HUES6 (cell line): ENCODE results near the gene ANO4.

Experiments
- H3K27ac ChIP-seq: 2 replicates; pipeline ENCODE4 v1.7.0; 2013; ENCODE audit warnings: low read depth, mild to moderate bottlenecking, low read length, inconsistent platforms
- H3K27me3 ChIP-seq: 2 replicates; pipeline ENCODE4 v1.6.1; 2013; ENCODE audit warnings: low read length; ENCODE audit not compliant: control insufficient read depth, insufficient read depth
- H3K36me3 ChIP-seq: 2 replicates; pipeline ENCODE4 v1.6.1; 2013; ENCODE audit warnings: low read length; ENCODE audit not compliant: control insufficient read depth, insufficient read depth
- H3K4me1 ChIP-seq: 2 replicates; pipeline ENCODE4 v1.6.1; 2013; ENCODE audit warnings: low read length; ENCODE audit not compliant: control insufficient read depth, insufficient read depth
- H3K4me3 ChIP-seq: 2 replicates; pipeline ENCODE4 v1.5.1; 2013; ENCODE audit warnings: low read depth, low read length
- H3K9ac ChIP-seq: one replicate; pipeline ENCODE4 v1.6.1; 2013; ENCODE audit warnings: mild to moderate bottlenecking, low read length
- H3K9me3 ChIP-seq: 2 replicates; pipeline ENCODE4 v1.6.1; 2013; ENCODE audit warnings: low read depth, low read length; ENCODE audit not compliant: control insufficient read depth, insufficient read depth

Gene ANO4

DNA sequence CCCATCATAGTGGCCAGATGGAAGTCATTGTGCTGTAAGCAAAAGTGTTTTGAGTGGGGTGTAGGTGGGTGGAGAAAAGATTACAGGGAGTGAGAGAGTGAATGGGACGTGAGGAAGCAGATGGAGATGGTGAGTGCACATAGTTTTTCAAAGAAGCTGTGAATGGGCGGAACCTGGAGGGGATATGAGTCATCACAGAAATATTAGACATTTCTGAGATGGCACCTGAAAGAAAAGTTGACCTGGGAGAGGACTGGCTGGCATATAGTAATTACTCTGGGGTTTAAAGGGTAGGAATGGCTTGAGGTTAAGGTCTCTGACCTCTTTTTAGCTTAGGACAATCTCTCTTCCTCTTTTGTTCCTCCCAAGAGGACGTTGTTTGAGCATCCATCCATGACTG, 50.5 kb downstream of the ANO4 start:
- Histone ChIP-seq H3K27ac (no peak overlapping the region), H3K9me3 (no peaks in the 10 kb centered on the region), H3K9ac (no peak overlapping the region), H3K4me3 (no peak overlapping the region), H3K27me3 (no peaks in the 10 kb centered on the region), H3K36me3 (no peaks in the 10 kb centered on the region), H3K4me1 (no peaks in the 10 kb centered on the region)

- Histone ChIP-seq H3K4me1 (no peaks in the 10 kb centered on the region), H3K27ac (no peak overlapping the region), H3K27me3 (no peaks in the 10 kb centered on the region), H3K9me3 (no peaks in the 10 kb centered on the region), H3K4me3 (no peak overlapping the region), H3K36me3 (no peaks in the 10 kb centered on the region), H3K9ac (no peak overlapping the region)
Observed at GRCh38 chr12:100851637-100852036, 57.1 kb downstream of the ANO4 start.

DNA sequence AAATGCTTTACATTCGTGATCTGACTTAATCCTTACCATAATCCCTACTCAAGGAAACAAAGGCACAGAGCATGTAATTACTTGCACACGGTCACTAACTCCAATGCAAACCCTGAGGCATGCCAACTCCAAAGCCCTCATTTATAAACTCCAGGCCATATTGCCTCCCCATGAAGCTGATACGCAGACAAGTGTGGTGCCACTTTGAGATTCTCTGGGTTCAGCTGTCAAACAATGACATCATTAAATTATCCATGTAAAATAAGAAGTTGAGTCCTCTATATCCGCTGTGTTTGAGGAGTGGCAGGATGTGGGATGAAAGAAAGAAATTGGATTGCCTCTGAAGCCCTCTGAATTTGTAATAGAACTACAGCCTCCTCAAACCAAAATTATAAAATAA, 62.8 kb downstream of the ANO4 start:
- H3K9ac ChIP-seq = no peak overlapping the region
- H3K36me3 ChIP-seq = no peaks in the 10 kb centered on the region
- H3K27ac ChIP-seq = no peak overlapping the region
- no peak overlapping the region for H3K4me3 ChIP-seq
- H3K27me3 ChIP-seq = no peaks in the 10 kb centered on the region
- H3K9me3 ChIP-seq = no peaks in the 10 kb centered on the region
- H3K4me1 ChIP-seq = no peaks in the 10 kb centered on the region

GRCh38 chr12:100857971-100858370, 63.4 kb downstream of the ANO4 start:
- Histone ChIP-seq H3K36me3 (no peaks in the 10 kb centered on the region), H3K4me3 (no peak overlapping the region), H3K4me1 (no peaks in the 10 kb centered on the region), H3K27me3 (no peaks in the 10 kb centered on the region), H3K27ac (no peak overlapping the region), H3K9ac (no peak overlapping the region), H3K9me3 (no peaks in the 10 kb centered on the region)

DNA sequence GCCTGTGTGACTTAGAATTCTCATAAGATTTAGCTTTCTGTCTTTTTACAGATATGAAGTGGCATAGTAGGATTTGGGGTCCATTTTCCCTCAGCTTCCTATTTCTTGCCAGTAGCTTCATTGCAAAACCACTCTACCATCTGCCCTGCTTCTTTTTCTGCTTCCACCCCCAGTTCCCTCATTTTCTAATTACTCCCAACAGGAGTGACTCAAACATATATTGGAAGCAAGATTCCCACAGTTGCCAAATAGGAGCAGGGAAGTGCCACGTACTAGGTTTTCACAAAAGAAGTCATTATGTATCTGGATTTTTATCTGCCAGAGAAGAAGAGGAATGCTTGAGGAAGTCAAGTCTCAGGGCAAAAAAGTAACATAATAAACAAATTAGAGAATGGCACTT, 64.1 kb downstream of the ANO4 start:
- Histone ChIP-seq H3K4me1 (no peaks in the 10 kb centered on the region), H3K27ac (no peak overlapping the region), H3K36me3 (no peaks in the 10 kb centered on the region), H3K4me3 (no peak overlapping the region), H3K9me3 (no peaks in the 10 kb centered on the region), H3K27me3 (no peaks in the 10 kb centered on the region), H3K9ac (no peak overlapping the region)

GRCh38 chr12:100859063-100859627, 64.6 kb downstream of the ANO4 start:
- no peaks in the 10 kb centered on the region for H3K27me3 ChIP-seq
- H3K36me3 ChIP-seq = no peaks in the 10 kb centered on the region
- H3K9ac ChIP-seq = no peak overlapping the region
- no peak overlapping the region for H3K4me3 ChIP-seq
- no peaks in the 10 kb centered on the region for H3K9me3 ChIP-seq
- H3K4me1 ChIP-seq = no peaks in the 10 kb centered on the region
- H3K27ac ChIP-seq = no peak overlapping the region

GRCh38 chr12:100860611-100861010, 66.0 kb downstream of the ANO4 start:
- Histone ChIP-seq H3K27me3 (no peaks in the 10 kb centered on the region), H3K27ac (no peak overlapping the region), H3K36me3 (no peaks in the 10 kb centered on the region), H3K4me3 (no peak overlapping the region), H3K9ac (no peak overlapping the region), H3K4me1 (no peaks in the 10 kb centered on the region), H3K9me3 (no peaks in the 10 kb centered on the region)

DNA sequence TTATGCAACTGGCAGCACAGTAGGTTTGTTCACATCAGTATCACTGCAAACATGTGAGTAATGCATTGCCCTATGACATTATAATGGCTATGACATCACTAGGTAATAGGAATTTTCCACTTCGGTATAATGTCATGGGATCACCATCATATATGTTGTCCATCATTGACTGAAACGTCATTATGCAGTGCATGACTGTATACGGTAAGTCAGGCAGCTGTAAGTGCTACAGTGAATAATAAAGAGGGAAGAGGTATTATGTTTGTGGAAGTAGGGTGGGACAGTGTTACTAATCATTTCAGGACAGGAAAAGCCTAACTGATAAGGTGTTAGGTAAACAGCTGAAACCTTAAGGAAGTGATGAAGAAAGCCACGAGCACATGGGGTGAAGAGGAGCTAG, 68.1 kb downstream of the ANO4 start:
- no peaks in the 10 kb centered on the region for H3K9me3 ChIP-seq
- H3K9ac ChIP-seq = no peak overlapping the region
- no peak overlapping the region for H3K27ac ChIP-seq
- H3K4me1 ChIP-seq = no peaks in the 10 kb centered on the region
- no peaks in the 10 kb centered on the region for H3K27me3 ChIP-seq
- no peak overlapping the region for H3K4me3 ChIP-seq
- no peaks in the 10 kb centered on the region for H3K36me3 ChIP-seq

DNA sequence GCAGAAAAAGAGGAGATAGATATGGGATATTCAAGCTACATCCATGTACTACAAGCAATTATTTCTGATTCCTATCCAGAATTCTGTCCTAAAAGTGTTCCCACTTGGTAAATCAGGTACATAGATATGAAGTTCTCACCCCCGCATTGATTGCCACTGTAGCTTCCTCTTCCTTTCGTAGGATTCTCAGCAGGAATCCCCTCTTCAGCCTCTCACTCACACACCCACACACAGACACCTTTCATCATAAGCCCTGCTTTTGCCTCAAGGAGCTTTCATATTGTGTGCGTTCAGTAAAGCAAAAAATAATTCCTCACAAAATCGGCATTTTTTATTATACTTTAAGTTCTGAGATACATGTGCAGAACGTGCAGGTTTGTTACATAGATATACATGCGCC, 69.8 kb downstream of the ANO4 start:
- no peak overlapping the region for H3K9ac ChIP-seq
- no peaks in the 10 kb centered on the region for H3K27me3 ChIP-seq
- H3K4me1 ChIP-seq = no peaks in the 10 kb centered on the region
- no peak overlapping the region for H3K4me3 ChIP-seq
- H3K36me3 ChIP-seq = no peaks in the 10 kb centered on the region
- no peak overlapping the region for H3K27ac ChIP-seq
- H3K9me3 ChIP-seq = no peaks in the 10 kb centered on the region

DNA sequence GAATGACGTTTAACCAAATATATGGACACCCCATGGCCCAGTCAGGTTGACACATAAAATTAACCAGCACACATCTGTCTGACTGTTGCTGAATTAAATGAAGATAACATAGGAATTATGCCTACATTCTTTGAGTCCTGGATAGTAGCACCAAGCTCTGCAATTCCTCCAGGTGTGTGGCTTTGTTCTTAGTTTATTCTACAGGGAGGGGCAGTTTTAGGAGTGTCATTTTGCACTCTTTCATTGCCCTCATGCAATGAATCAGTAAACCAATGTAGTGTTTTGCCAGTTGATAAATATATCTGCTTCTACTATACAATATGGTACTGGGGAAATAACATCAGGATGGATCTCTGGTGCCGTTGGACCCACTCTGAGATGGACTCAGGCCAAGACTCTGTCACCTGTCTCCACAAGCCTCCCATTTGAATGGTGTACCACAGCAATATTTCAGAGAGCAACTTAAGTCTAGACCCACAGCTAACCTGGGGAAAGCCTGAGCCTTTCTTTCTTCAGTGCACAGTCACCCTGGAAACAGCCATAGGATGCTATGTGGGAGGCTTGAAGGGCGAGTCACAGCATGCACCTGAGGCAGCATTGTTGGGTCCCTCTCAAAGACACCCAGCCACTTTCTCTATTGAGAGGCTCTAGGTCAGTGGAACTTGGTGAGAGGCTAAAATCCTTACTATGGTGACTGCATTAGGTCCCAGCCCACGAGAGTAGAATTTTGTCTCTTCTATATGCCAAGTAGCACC, 73.2 kb downstream of the ANO4 start:
- Histone ChIP-seq H3K36me3 (no peaks in the 10 kb centered on the region), H3K9me3 (no peaks in the 10 kb centered on the region), H3K4me1 (no peaks in the 10 kb centered on the region), H3K27ac (no peak overlapping the region), H3K4me3 (no peak overlapping the region), H3K9ac (no peak overlapping the region), H3K27me3 (no peaks in the 10 kb centered on the region)

DNA sequence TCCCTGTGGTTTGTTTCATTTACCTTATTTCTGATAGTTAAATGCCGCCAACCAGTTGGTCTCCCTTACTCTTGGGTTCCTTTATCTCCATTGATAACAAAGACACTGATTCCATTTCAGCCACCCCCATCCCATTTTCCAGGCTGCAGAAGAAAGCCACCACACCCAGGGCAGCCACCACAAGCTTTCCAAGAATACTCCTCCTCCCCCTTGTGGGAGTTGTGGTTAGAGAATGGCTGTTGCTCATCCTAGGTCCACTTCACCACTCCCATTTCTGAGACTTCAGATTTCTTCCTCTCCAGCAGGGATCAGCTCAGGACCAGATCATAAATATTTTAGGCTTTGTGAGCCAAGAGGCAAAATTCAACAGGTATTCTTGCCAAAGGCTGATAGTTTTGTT, 73.9 kb downstream of the ANO4 start:
- peaks cover under 1% of the 10 kb centered on the region; the same call in 1 of the 2 replicates for H3K9me3 ChIP-seq
- H3K27ac ChIP-seq = no peak overlapping the region
- H3K4me1 ChIP-seq = no peaks in the 10 kb centered on the region
- H3K4me3 ChIP-seq = no peak overlapping the region
- H3K27me3 ChIP-seq = no peaks in the 10 kb centered on the region
- H3K9ac ChIP-seq = no peak overlapping the region
- H3K36me3 ChIP-seq = no peaks in the 10 kb centered on the region
